Measurements from ENCODE around the gene FAM237B.

Gene FAM237B

GRCh38 chr7:90334193-90334843 lies 13.2 kb upstream of the FAM237B start:
- no peak for DNase-seq (ENCODE audit: insufficient read length, low spot score)
- TF ChIP-seq POU2F2 (IDR thresholded peaks at IDR 0.05; ENCODE audit: low read depth, low read length), result no peak
- no peak for TF ChIP-seq TAF1 (IDR thresholded peaks at IDR 0.05; ENCODE audit: low read depth, low read length)
- no peak for TF ChIP-seq POLR2A (IDR thresholded peaks at IDR 0.05; ENCODE audit: low read depth, low read length)
- FAIRE-seq, result no peak

GRCh38 chr7:90326500-90326899 lies 5.4 kb upstream of the FAM237B start:
- TF ChIP-seq TAF1 (IDR thresholded peaks at IDR 0.05; ENCODE audit: low read depth, low read length), result no peak
- no peak for TF ChIP-seq PAX5 (IDR thresholded peaks at IDR 0.05; ENCODE audit: insufficient read depth, low read length, severe bottlenecking)
- TF ChIP-seq SPI1 (IDR thresholded peaks at IDR 0.05; ENCODE audit: low read depth, low read length), result no peak
- no peak for TF ChIP-seq POLR2A (IDR thresholded peaks at IDR 0.05; ENCODE audit: low read depth, low read length)
- no peak for TF ChIP-seq POU2F2 (IDR thresholded peaks at IDR 0.05; ENCODE audit: low read depth, low read length)
- TF ChIP-seq POLR2AphosphoS5 (IDR thresholded peaks at IDR 0.05; ENCODE audit: low read depth, low read length), result no peak
- DNase-seq (ENCODE audit: insufficient read length, low spot score) (no peak), FAIRE-seq (no peak)

GRCh38 chr7:90322837-90323236 lies 1.7 kb upstream of the FAM237B start:
- FAIRE-seq (no peak), DNase-seq (ENCODE audit: insufficient read length, low spot score) (no peak)
- TF ChIP-seq PAX5 (IDR thresholded peaks at IDR 0.05; ENCODE audit: insufficient read depth, low read length, severe bottlenecking) (no peak), POLR2A (IDR thresholded peaks at IDR 0.05; ENCODE audit: low read depth, low read length) (no peak), POLR2AphosphoS5 (IDR thresholded peaks at IDR 0.05; ENCODE audit: low read depth, low read length) (no peak), SPI1 (IDR thresholded peaks at IDR 0.05; ENCODE audit: low read depth, low read length) (no peak), POU2F2 (IDR thresholded peaks at IDR 0.05; ENCODE audit: low read depth, low read length) (no peak), TAF1 (IDR thresholded peaks at IDR 0.05; ENCODE audit: low read depth, low read length) (no peak)

GRCh38 chr7:90320418-90320800 lies 695 bp downstream of the FAM237B start:
- FAIRE-seq (peak; percentile 48), DNase-seq (ENCODE audit: insufficient read length, low spot score) (no peak)
- TF ChIP-seq POLR2A (IDR thresholded peaks at IDR 0.05; ENCODE audit: low read depth, low read length) (no peak), PAX5 (IDR thresholded peaks at IDR 0.05; ENCODE audit: insufficient read depth, low read length, severe bottlenecking) (no peak)

GRCh38 chr7:90320014-90320413 lies 1.1 kb downstream of the FAM237B start:
- FAIRE-seq (no peak), DNase-seq (ENCODE audit: insufficient read length, low spot score) (no peak)
- TF ChIP-seq SPI1 (IDR thresholded peaks at IDR 0.05; ENCODE audit: low read depth, low read length) (no peak), PAX5 (IDR thresholded peaks at IDR 0.05; ENCODE audit: insufficient read depth, low read length, severe bottlenecking) (no peak), POLR2A (IDR thresholded peaks at IDR 0.05; ENCODE audit: low read depth, low read length) (no peak), TAF1 (IDR thresholded peaks at IDR 0.05; ENCODE audit: low read depth, low read length) (no peak), POLR2AphosphoS5 (IDR thresholded peaks at IDR 0.05; ENCODE audit: low read depth, low read length) (no peak), POU2F2 (IDR thresholded peaks at IDR 0.05; ENCODE audit: low read depth, low read length) (no peak)

GRCh38 chr7:90313907-90314306 lies 7.2 kb downstream of the FAM237B start:
- TF ChIP-seq POLR2A (IDR thresholded peaks at IDR 0.05; ENCODE audit: low read depth, low read length) (no peak), PAX5 (IDR thresholded peaks at IDR 0.05; ENCODE audit: insufficient read depth, low read length, severe bottlenecking) (no peak), POLR2AphosphoS5 (IDR thresholded peaks at IDR 0.05; ENCODE audit: low read depth, low read length) (no peak), SPI1 (IDR thresholded peaks at IDR 0.05; ENCODE audit: low read depth, low read length) (no peak), TAF1 (IDR thresholded peaks at IDR 0.05; ENCODE audit: low read depth, low read length) (no peak), POU2F2 (IDR thresholded peaks at IDR 0.05; ENCODE audit: low read depth, low read length) (no peak)
- DNase-seq (ENCODE audit: insufficient read length, low spot score) (no peak), FAIRE-seq (no peak)

- peak; percentile 50 for FAIRE-seq
- TF ChIP-seq POLR2A (IDR thresholded peaks at IDR 0.05; ENCODE audit: low read depth, low read length) (no peak), POLR2AphosphoS5 (IDR thresholded peaks at IDR 0.05; ENCODE audit: low read depth, low read length) (no peak), TAF1 (IDR thresholded peaks at IDR 0.05; ENCODE audit: low read depth, low read length) (no peak), SPI1 (IDR thresholded peaks at IDR 0.05; ENCODE audit: low read depth, low read length) (no peak), POU2F2 (IDR thresholded peaks at IDR 0.05; ENCODE audit: low read depth, low read length) (no peak), PAX5 (IDR thresholded peaks at IDR 0.05; ENCODE audit: insufficient read depth, low read length, severe bottlenecking) (no peak)
- DNase-seq (ENCODE audit: insufficient read length, low spot score), result no peak
Measured at GRCh38 chr7:90312745-90313144, 8.4 kb downstream of the FAM237B start.

- DNase-seq (ENCODE audit: insufficient read length, low spot score) (no peak), FAIRE-seq (no peak)
- TF ChIP-seq POLR2AphosphoS5 (IDR thresholded peaks at IDR 0.05; ENCODE audit: low read depth, low read length) (no peak), POU2F2 (IDR thresholded peaks at IDR 0.05; ENCODE audit: low read depth, low read length) (no peak), PAX5 (IDR thresholded peaks at IDR 0.05; ENCODE audit: insufficient read depth, low read length, severe bottlenecking) (no peak), SPI1 (IDR thresholded peaks at IDR 0.05; ENCODE audit: low read depth, low read length) (no peak), TAF1 (IDR thresholded peaks at IDR 0.05; ENCODE audit: low read depth, low read length) (no peak), POLR2A (IDR thresholded peaks at IDR 0.05; ENCODE audit: low read depth, low read length) (no peak)
Measured at GRCh38 chr7:90311175-90311574, 9.9 kb downstream of the FAM237B start.

- DNase-seq (ENCODE audit: insufficient read length, low spot score) (no peak), FAIRE-seq (no peak)
Measured at GRCh38 chr7:90309872-90310271, 11.2 kb downstream of the FAM237B start.

GRCh38 chr7:90303241-90303640 lies 17.9 kb downstream of the FAM237B start:
- DNase-seq (ENCODE audit: insufficient read length, low spot score) (no peak), FAIRE-seq (no peak)
- no peak for TF ChIP-seq TAF1 (IDR thresholded peaks at IDR 0.05; ENCODE audit: low read depth, low read length)
- TF ChIP-seq POU2F2 (IDR thresholded peaks at IDR 0.05; ENCODE audit: low read depth, low read length), result no peak
- no peak for TF ChIP-seq POLR2AphosphoS5 (IDR thresholded peaks at IDR 0.05; ENCODE audit: low read depth, low read length)
- no peak for TF ChIP-seq SPI1 (IDR thresholded peaks at IDR 0.05; ENCODE audit: low read depth, low read length)
- no peak for TF ChIP-seq POLR2A (IDR thresholded peaks at IDR 0.05; ENCODE audit: low read depth, low read length)
- TF ChIP-seq PAX5 (IDR thresholded peaks at IDR 0.05; ENCODE audit: insufficient read depth, low read length, severe bottlenecking), result no peak

More at GRCh38 chr7:90309872-90310271, 11.2 kb downstream of the FAM237B start:
- TF ChIP-seq TAF1 (IDR thresholded peaks at IDR 0.05; ENCODE audit: low read depth, low read length) (no peak), SPI1 (IDR thresholded peaks at IDR 0.05; ENCODE audit: low read depth, low read length) (no peak)

All from GM12891 (cell line).